Stimulated activated CD8-positive, alpha-beta memory T cell treated with anti-CD3 and anti-CD28 coated beads, Interleukin-15, amount 100 ng/mL, for 1 hour (primary cell): Measurements from ENCODE around the gene B3GNT7.
"Not testable (repeated sequence)": the region's sequence is repeated elsewhere in the genome, so short reads cannot be mapped to it uniquely, and the experiment has no call there.

Experiments used
- DNase-seq: peaks from one replicate; pipeline ENCODE4 v3.0.0-alpha.2; 2020; ENCODE audit warnings: low read depth

Gene B3GNT7

GRCh38 chr2:231385429-231385828 is 10.1 kb upstream of the B3GNT7 start:
- no peak for DNase-seq

- no peak for DNase-seq
These were observed 9.1 kb upstream of the B3GNT7 start for GRCh38 chr2:231386446-231386845.

GRCh38 chr2:231387904-231388724 is 7.4 kb upstream of the B3GNT7 start:
- DNase-seq: no peak

- DNase-seq: no peak
These were observed 6.7 kb upstream of the B3GNT7 start for GRCh38 chr2:231388725-231389346.

GRCh38 chr2:231390667-231391066 is 4.8 kb upstream of the B3GNT7 start:
- no peak for DNase-seq

- DNase-seq: no peak
These were observed 3.5 kb upstream of the B3GNT7 start for GRCh38 chr2:231391981-231392380.

GRCh38 chr2:231392431-231393148 is 2.9 kb upstream of the B3GNT7 start:
- no peak for DNase-seq

GRCh38 chr2:231393149-231394131 is 2.1 kb upstream of the B3GNT7 start:
- no peak for DNase-seq

- no peak for DNase-seq
These were observed 1.0 kb upstream of the B3GNT7 start for GRCh38 chr2:231394211-231395141.

- no peak for DNase-seq
These were observed 730 bp downstream of the B3GNT7 start for GRCh38 chr2:231396058-231396821.

- no peak for DNase-seq
These were observed 1.8 kb downstream of the B3GNT7 start for GRCh38 chr2:231397011-231397927.

- DNase-seq: no peak
These were observed 2.4 kb downstream of the B3GNT7 start for GRCh38 chr2:231397928-231398294.

GRCh38 chr2:231398585-231398984 is 3.1 kb downstream of the B3GNT7 start:
- DNase-seq: no peak

- DNase-seq: no peak
These were observed 3.7 kb downstream of the B3GNT7 start for GRCh38 chr2:231399046-231399852.

- DNase-seq: no peak
These were observed 4.6 kb downstream of the B3GNT7 start for GRCh38 chr2:231399853-231400680.

- not testable (repeated sequence) for DNase-seq
These were observed 5.2 kb downstream of the B3GNT7 start for GRCh38 chr2:231400681-231401080.

GRCh38 chr2:231401101-231401500 is 5.6 kb downstream of the B3GNT7 start:
- not testable (repeated sequence) for DNase-seq
